ENCODE data around the gene OPA1. TPM values are rescaled to one million over a fixed set of nuclear protein-coding genes. Genes with fewer than 3 reads are reported as not detected.

Gene OPA1
- total RNA-seq, 4 donors from 2014 or later, result 20.3 to 68.4 (median 39.7) TPM

GRCh38 chr3:193681631-193682030 lies 88.6 kb downstream of the OPA1 start:
- no peak for DNase-seq
- no peak overlapping the region for H3K27ac ChIP-seq
- H3K4me3 ChIP-seq, result no peak overlapping the region
- intact Hi-C loops (cut with DNase I; ENCODE audit: low total_unique reads), result no loop called here
- no peaks in the 10 kb centered on the region for H3K9me3 ChIP-seq
- no peaks in the 10 kb centered on the region for H3K4me1 ChIP-seq
- no peaks in the 10 kb centered on the region for H3K36me3 ChIP-seq
- H3K27me3 ChIP-seq, result no peaks in the 10 kb centered on the region
- TF ChIP-seq CTCF (IDR thresholded peaks at IDR 0.05) (no peak), POLR2A (IDR thresholded peaks at IDR 0.05) (no peak)

GRCh38 chr3:193686665-193687483 lies 93.9 kb downstream of the OPA1 start:
- no peaks in the 10 kb centered on the region for H3K27me3 ChIP-seq
- H3K9me3 ChIP-seq, result no peaks in the 10 kb centered on the region
- intact Hi-C loops (cut with DNase I; ENCODE audit: low total_unique reads), result no loop called here
- no peak overlapping the region for H3K4me3 ChIP-seq
- no peaks in the 10 kb centered on the region for H3K36me3 ChIP-seq
- no peak for DNase-seq
- no peak overlapping the region for H3K27ac ChIP-seq
- TF ChIP-seq CTCF (IDR thresholded peaks at IDR 0.05) (no peak), POLR2A (IDR thresholded peaks at IDR 0.05) (no peak)
- H3K4me1 ChIP-seq, result no peaks in the 10 kb centered on the region

GRCh38 chr3:193688834-193689714 lies 96.1 kb downstream of the OPA1 start:
- no peak for DNase-seq
- TF ChIP-seq POLR2A (IDR thresholded peaks at IDR 0.05) (no peak), CTCF (IDR thresholded peaks at IDR 0.05) (no peak)
- Histone ChIP-seq H3K27me3 (no peaks in the 10 kb centered on the region), H3K9me3 (no peaks in the 10 kb centered on the region), H3K27ac (no peak overlapping the region), H3K4me1 (no peaks in the 10 kb centered on the region), H3K36me3 (no peaks in the 10 kb centered on the region), H3K4me3 (no peak overlapping the region)
- intact Hi-C loops (cut with DNase I; ENCODE audit: low total_unique reads), result no loop called here

GRCh38 chr3:193693774-193694173 lies 100.8 kb downstream of the OPA1 start:
- Histone ChIP-seq H3K4me1 (no peaks in the 10 kb centered on the region), H3K27ac (no peak overlapping the region), H3K27me3 (no peaks in the 10 kb centered on the region), H3K36me3 (no peaks in the 10 kb centered on the region), H3K9me3 (no peaks in the 10 kb centered on the region), H3K4me3 (no peak overlapping the region)
- no peak for DNase-seq
- intact Hi-C loops (cut with DNase I; ENCODE audit: low total_unique reads), result no loop called here
- no peak for TF ChIP-seq POLR2A (IDR thresholded peaks at IDR 0.05)

GRCh38 chr3:193701953-193702635 lies 109.1 kb downstream of the OPA1 start:
- H3K36me3 ChIP-seq, result no peaks in the 10 kb centered on the region
- H3K4me3 ChIP-seq, result no peak overlapping the region
- DNase-seq, result no peak
- TF ChIP-seq POLR2A (IDR thresholded peaks at IDR 0.05) (no peak), CTCF (IDR thresholded peaks at IDR 0.05) (no peak)
- no peaks in the 10 kb centered on the region for H3K9me3 ChIP-seq
- intact Hi-C loops (cut with DNase I; ENCODE audit: low total_unique reads), result no loop called here
- H3K4me1 ChIP-seq, result no peaks in the 10 kb centered on the region
- no peaks in the 10 kb centered on the region for H3K27me3 ChIP-seq
- no peak overlapping the region for H3K27ac ChIP-seq

All from uterus (tissue), 4 donors.